Central memory CD8-positive, alpha-beta T cell (primary cell): ENCODE results near the gene HSP90AB1.
A peak's percentile ranks its signal among the peaks of the same experiment; 100 is the strongest.

Experiments used
- ATAC-seq: fragments of 150-1000 bp; cut with Tn5 transposase; replicated peaks from 2 replicates; pipeline ENCODE4 v1.10.0; 2022; ENCODE audit warnings: mild to moderate bottlenecking, moderate FRiP score, moderate number of reproducible peaks; ENCODE audit not compliant: poor library complexity, severe bottlenecking; ENCODE audit errors: extremely low read depth
- DNase-seq, 2 donors: peaks; one replicate each; pipeline ENCODE4 v3.0.0; 2021; ENCODE audit warnings: low spot score in 2 of 2
- H3K27ac Mint-ChIP-seq: one replicate; pipeline ENCODE4 v1.8.0; 2022; ENCODE audit warnings: low read depth, mild to moderate bottlenecking, moderate library complexity, mixed read lengths
- H3K27me3 Mint-ChIP-seq: one replicate; pipeline ENCODE4 v1.8.0; 2022; ENCODE audit warnings: mixed read lengths
- H3K36me3 Mint-ChIP-seq: one replicate; pipeline ENCODE4 v1.8.0; 2022; ENCODE audit warnings: mild to moderate bottlenecking, moderate library complexity, mixed read lengths; ENCODE audit not compliant: insufficient read depth
- H3K4me1 Mint-ChIP-seq: one replicate; pipeline ENCODE4 v1.8.0; 2022; ENCODE audit warnings: mixed read lengths
- H3K4me3 Mint-ChIP-seq: one replicate; pipeline ENCODE4 v1.8.0; 2022; ENCODE audit warnings: mild to moderate bottlenecking, moderate library complexity, mixed read lengths
- H3K9me3 Mint-ChIP-seq: one replicate; pipeline ENCODE4 v1.8.0; 2022; ENCODE audit warnings: mixed read lengths

HSP90AB1 gene

GRCh38 chr6:44217332-44218143 is 29.4 kb upstream of the HSP90AB1 start:
- no peak for ATAC-seq
- no peaks in the 10 kb centered on the region for H3K9me3 Mint-ChIP-seq
- peaks cover 28% of the 10 kb centered on the region for H3K27me3 Mint-ChIP-seq
- no peak for DNase-seq
- H3K4me3 Mint-ChIP-seq = no peak overlapping the region
- H3K4me1 Mint-ChIP-seq = peaks cover 1% of the 10 kb centered on the region
- H3K27ac Mint-ChIP-seq = no peak overlapping the region
- H3K36me3 Mint-ChIP-seq = peaks cover 1% of the 10 kb centered on the region

- DNase-seq = no peak
- peaks cover 1% of the 10 kb centered on the region for H3K36me3 Mint-ChIP-seq
- H3K27me3 Mint-ChIP-seq = peaks cover 28% of the 10 kb centered on the region
- peaks cover 12% of the 10 kb centered on the region for H3K4me1 Mint-ChIP-seq
- no peaks in the 10 kb centered on the region for H3K9me3 Mint-ChIP-seq
- no peak overlapping the region for H3K4me3 Mint-ChIP-seq
- H3K27ac Mint-ChIP-seq = no peak overlapping the region
- ATAC-seq = no peak
These were observed 27.7 kb upstream of the HSP90AB1 start for GRCh38 chr6:44219053-44219814.

- H3K36me3 Mint-ChIP-seq = peaks cover 1% of the 10 kb centered on the region
- DNase-seq (no peak), ATAC-seq (no peak)
- peaks cover 28% of the 10 kb centered on the region for H3K27me3 Mint-ChIP-seq
- no peaks in the 10 kb centered on the region for H3K9me3 Mint-ChIP-seq
- H3K4me1 Mint-ChIP-seq = peaks cover 18% of the 10 kb centered on the region
- H3K27ac Mint-ChIP-seq = no peak overlapping the region
- H3K4me3 Mint-ChIP-seq = peak overlapping the region; percentile 16
These were observed 26.8 kb upstream of the HSP90AB1 start for GRCh38 chr6:44219815-44220784.

GRCh38 chr6:44220913-44221290 is 26.0 kb upstream of the HSP90AB1 start:
- no peak for ATAC-seq
- Mint-ChIP-seq H3K27ac (no peak overlapping the region), H3K4me3 (peak overlapping the region; percentile 41)

GRCh38 chr6:44221291-44221960 is 25.5 kb upstream of the HSP90AB1 start:
- peak; percentile 68 for ATAC-seq
- H3K9me3 Mint-ChIP-seq = no peaks in the 10 kb centered on the region
- H3K27ac Mint-ChIP-seq = no peak overlapping the region
- DNase-seq = peak; percentile 48 to 61
- peaks cover 18% of the 10 kb centered on the region for H3K4me1 Mint-ChIP-seq
- peaks cover 24% of the 10 kb centered on the region for H3K27me3 Mint-ChIP-seq
- peaks cover 1% of the 10 kb centered on the region for H3K36me3 Mint-ChIP-seq
- H3K4me3 Mint-ChIP-seq = peak overlapping the region; percentile 41

More at GRCh38 chr6:44220913-44221290, 26.0 kb upstream of the HSP90AB1 start:
- DNase-seq = no peak
- Mint-ChIP-seq H3K4me1 (peaks cover 18% of the 10 kb centered on the region), H3K27me3 (peaks cover 28% of the 10 kb centered on the region), H3K36me3 (peaks cover 1% of the 10 kb centered on the region), H3K9me3 (no peaks in the 10 kb centered on the region)

GRCh38 chr6:44221961-44222335 is 25.0 kb upstream of the HSP90AB1 start:
- ATAC-seq (no peak), DNase-seq (no peak)
- no peak overlapping the region for H3K27ac Mint-ChIP-seq
- peaks cover 1% of the 10 kb centered on the region for H3K36me3 Mint-ChIP-seq
- H3K9me3 Mint-ChIP-seq = no peaks in the 10 kb centered on the region
- H3K27me3 Mint-ChIP-seq = peaks cover 18% of the 10 kb centered on the region
- no peak overlapping the region for H3K4me3 Mint-ChIP-seq
- H3K4me1 Mint-ChIP-seq = peaks cover 18% of the 10 kb centered on the region

GRCh38 chr6:44222486-44223318 is 24.2 kb upstream of the HSP90AB1 start:
- Mint-ChIP-seq H3K9me3 (no peaks in the 10 kb centered on the region), H3K4me1 (peaks cover 18% of the 10 kb centered on the region), H3K27ac (peak overlapping the region; percentile 36), H3K27me3 (peaks cover 11% of the 10 kb centered on the region), H3K36me3 (peaks cover 1% of the 10 kb centered on the region), H3K4me3 (peak overlapping the region; percentile 83)
- DNase-seq = no peak
- no peak for ATAC-seq

- peak within 1 kb of the TSS; percentile 36 for H3K27ac Mint-ChIP-seq
- no peaks in the 10 kb centered on the region for H3K9me3 Mint-ChIP-seq
- H3K27me3 Mint-ChIP-seq = peaks cover 4% of the 10 kb centered on the region
- DNase-seq (peak; percentile 64 to 67), ATAC-seq (peak; percentile 76)
- H3K4me3 Mint-ChIP-seq = peak within 1 kb of the TSS; percentile 83
- peaks cover 1% of the 10 kb centered on the region for H3K36me3 Mint-ChIP-seq
- H3K4me1 Mint-ChIP-seq = peaks cover 18% of the 10 kb centered on the region
These were observed 23.4 kb upstream of the HSP90AB1 start, which contains the start of gene SLC29A1 for GRCh38 chr6:44223319-44224028. TSS of gene SLC29A1 (plus strand) at chr6:44223595. CDS start at chr6:44227314, 3,719 bp downstream.

GRCh38 chr6:44224029-44224964 is 22.6 kb upstream of the HSP90AB1 start:
- ATAC-seq (peak; percentile 5), DNase-seq (no peak)
- no peak overlapping the region for H3K27ac Mint-ChIP-seq
- no peaks in the 10 kb centered on the region for H3K27me3 Mint-ChIP-seq
- H3K9me3 Mint-ChIP-seq = no peaks in the 10 kb centered on the region
- peaks cover 18% of the 10 kb centered on the region for H3K4me1 Mint-ChIP-seq
- H3K36me3 Mint-ChIP-seq = no peaks in the 10 kb centered on the region
- peak overlapping the region; percentile 83 for H3K4me3 Mint-ChIP-seq

GRCh38 chr6:44224965-44225305 is 22.0 kb upstream of the HSP90AB1 start:
- H3K36me3 Mint-ChIP-seq = no peaks in the 10 kb centered on the region
- H3K4me1 Mint-ChIP-seq = peaks cover 18% of the 10 kb centered on the region
- peak overlapping the region; percentile 13 for H3K4me3 Mint-ChIP-seq
- no peak for DNase-seq
- no peaks in the 10 kb centered on the region for H3K9me3 Mint-ChIP-seq
- no peak overlapping the region for H3K27ac Mint-ChIP-seq
- H3K27me3 Mint-ChIP-seq = no peaks in the 10 kb centered on the region
- no peak for ATAC-seq
